HG03342 (cell line): ENCODE measurements around the gene SEC14L5.

Experiments used
- ATAC-seq: cut with Tn5 transposase; IDR thresholded peaks from one replicate; pipeline ENCODE4 v1.9.1; 2021; ENCODE audit warnings: mild to moderate bottlenecking, moderate library complexity; ENCODE audit not compliant: unreplicated experiment

The SEC14L5 gene

GRCh38 chr16:4982056-4982867, 24.1 kb downstream of the SEC14L5 start:
- no peak for ATAC-seq

GRCh38 chr16:4984174-4984990, 26.3 kb downstream of the SEC14L5 start:
- ATAC-seq = no peak

- ATAC-seq = no peak
These were observed 29.1 kb downstream of the SEC14L5 start for GRCh38 chr16:4987250-4987579.

- no peak for ATAC-seq
These were observed 29.6 kb downstream of the SEC14L5 start for GRCh38 chr16:4987580-4988374.

- ATAC-seq = no peak
These were observed 30.5 kb downstream of the SEC14L5 start for GRCh38 chr16:4988647-4989046.

GRCh38 chr16:4989391-4990006, 31.4 kb downstream of the SEC14L5 start:
- no peak for ATAC-seq

GRCh38 chr16:4990415-4990814, 32.3 kb downstream of the SEC14L5 start:
- no peak for ATAC-seq

GRCh38 chr16:4991754-4992153, 33.6 kb downstream of the SEC14L5 start:
- no peak for ATAC-seq

- no peak for ATAC-seq
These were observed 36.7 kb downstream of the SEC14L5 start for GRCh38 chr16:4994719-4995434.

- no peak for ATAC-seq
These were observed 42.5 kb downstream of the SEC14L5 start for GRCh38 chr16:5000573-5001001.

GRCh38 chr16:5001571-5001970, 43.4 kb downstream of the SEC14L5 start:
- ATAC-seq = no peak

GRCh38 chr16:5001986-5002385, 43.9 kb downstream of the SEC14L5 start:
- ATAC-seq = no peak

GRCh38 chr16:5002699-5003143, 44.6 kb downstream of the SEC14L5 start:
- ATAC-seq = no peak

GRCh38 chr16:5003211-5003610, 45.1 kb downstream of the SEC14L5 start:
- no peak for ATAC-seq

GRCh38 chr16:5003828-5004227, 45.7 kb downstream of the SEC14L5 start:
- ATAC-seq = no peak

GRCh38 chr16:5004311-5004710, 46.2 kb downstream of the SEC14L5 start:
- ATAC-seq = no peak

- no peak for ATAC-seq
These were observed 47.8 kb downstream of the SEC14L5 start for GRCh38 chr16:5005916-5006315.

GRCh38 chr16:5006348-5007193, 48.4 kb downstream of the SEC14L5 start:
- ATAC-seq = no peak

- ATAC-seq = no peak
These were observed 49.1 kb downstream of the SEC14L5 start for GRCh38 chr16:5007256-5007655.
